ENCODE measurements around the gene DPF3. TPM values are rescaled to one million over a fixed set of nuclear protein-coding genes. Genes with fewer than 3 reads are reported as not detected.

Gene DPF3
- total RNA-seq, 3 donors from 2014 or later (not counting 1 experiment from before 2014, with no cell fraction given), result 1.4 to 1.8 (median 1.4) TPM

DNA sequence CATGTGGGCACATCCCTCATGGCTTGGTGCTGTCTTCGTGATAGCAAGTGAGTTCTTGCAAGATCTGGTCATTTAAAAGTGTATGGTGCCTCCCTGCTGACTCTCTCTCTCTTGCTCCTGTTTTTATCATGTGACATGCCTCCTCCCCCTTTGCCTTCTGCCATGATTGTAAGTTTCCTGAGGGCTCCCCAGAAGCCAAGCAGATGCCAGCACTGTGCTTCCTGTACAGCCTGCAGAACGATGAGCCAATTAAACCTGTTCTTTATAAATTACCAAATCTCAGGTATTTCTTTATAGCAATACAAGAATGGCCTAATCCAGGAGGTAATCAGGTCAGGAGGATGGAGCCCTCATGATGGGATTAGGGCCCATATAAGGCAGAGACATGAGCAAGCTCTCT is 116.3 kb downstream of the DPF3 start:
- Histone ChIP-seq H3K27ac (ENCODE audit: low read length) (no peak overlapping the region), H3K27me3 (ENCODE audit: control insufficient read depth, insufficient read depth, low read length) (no peaks in the 10 kb centered on the region), H3K4me3 (ENCODE audit: low read length) (no peak overlapping the region), H3K4me1 (ENCODE audit: control insufficient read depth, insufficient read depth, low read length) (peaks cover 11% of the 10 kb centered on the region), H3K36me3 (ENCODE audit: control insufficient read depth, insufficient read depth, low read length) (no peaks in the 10 kb centered on the region), H3K9me3 (ENCODE audit: control insufficient read depth, insufficient read depth, low read length) (peaks cover 5% of the 10 kb centered on the region)
- TF ChIP-seq, protein P1, sequence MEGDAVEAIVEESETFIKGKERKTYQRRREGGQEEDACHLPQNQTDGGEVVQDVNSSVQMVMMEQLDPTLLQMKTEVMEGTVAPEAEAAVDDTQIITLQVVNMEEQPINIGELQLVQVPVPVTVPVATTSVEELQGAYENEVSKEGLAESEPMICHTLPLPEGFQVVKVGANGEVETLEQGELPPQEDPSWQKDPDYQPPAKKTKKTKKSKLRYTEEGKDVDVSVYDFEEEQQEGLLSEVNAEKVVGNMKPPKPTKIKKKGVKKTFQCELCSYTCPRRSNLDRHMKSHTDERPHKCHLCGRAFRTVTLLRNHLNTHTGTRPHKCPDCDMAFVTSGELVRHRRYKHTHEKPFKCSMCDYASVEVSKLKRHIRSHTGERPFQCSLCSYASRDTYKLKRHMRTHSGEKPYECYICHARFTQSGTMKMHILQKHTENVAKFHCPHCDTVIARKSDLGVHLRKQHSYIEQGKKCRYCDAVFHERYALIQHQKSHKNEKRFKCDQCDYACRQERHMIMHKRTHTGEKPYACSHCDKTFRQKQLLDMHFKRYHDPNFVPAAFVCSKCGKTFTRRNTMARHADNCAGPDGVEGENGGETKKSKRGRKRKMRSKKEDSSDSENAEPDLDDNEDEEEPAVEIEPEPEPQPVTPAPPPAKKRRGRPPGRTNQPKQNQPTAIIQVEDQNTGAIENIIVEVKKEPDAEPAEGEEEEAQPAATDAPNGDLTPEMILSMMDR (IDR thresholded peaks at IDR 0.05), result no peak
- Mint-ChIP-seq H3K27me3 (ENCODE audit: low read depth in 2 of 2) (peaks cover 8 to 20% of the 10 kb centered on the region in 2 donors), H3K4me1 (peaks cover 10 to 13% of the 10 kb centered on the region in 2 donors), H3K27ac (no peak overlapping the region), H3K36me3 (no peaks in the 10 kb centered on the region), H3K9me3 (peaks cover 0 to 2% of the 10 kb centered on the region in 2 donors), H3K4me3 (no peak overlapping the region)
- ATAC-seq, result no peak
- WGBS (ENCODE audit: insufficient coverage), result 91% methylated on average over 2 of the region's 2 CpGs
- no peak for DNase-seq
- intact Hi-C loops (cut with micrococcal nuclease), result no loop called here

DNA sequence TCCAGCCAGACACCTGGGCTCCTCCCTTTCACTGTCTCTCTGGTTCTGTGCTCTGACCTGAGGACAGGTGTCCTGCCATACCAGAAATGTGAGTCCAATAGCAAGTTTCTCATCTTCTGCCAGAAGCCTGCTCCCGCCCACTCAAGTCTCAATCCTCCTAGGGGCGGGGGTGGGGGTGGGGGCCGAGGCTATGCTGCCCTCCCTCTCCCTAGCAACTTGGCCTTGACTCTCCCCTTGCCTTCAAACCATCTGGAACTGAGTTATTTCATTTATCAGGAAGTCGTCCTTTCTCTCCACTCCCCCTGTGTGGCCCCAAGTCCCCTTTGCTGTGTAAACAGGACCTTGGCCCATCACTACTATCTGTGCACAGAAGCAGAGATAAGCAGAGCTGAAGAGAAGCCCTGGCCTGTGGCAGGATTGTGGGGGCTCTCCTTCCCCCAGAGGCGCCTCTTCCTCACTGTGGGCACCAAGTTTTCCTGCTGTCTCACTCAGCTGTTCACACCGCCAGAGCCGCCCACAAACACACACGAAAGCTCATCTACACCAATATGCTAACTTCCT is 117.1 kb downstream of the DPF3 start:
- Mint-ChIP-seq H3K4me1 (peaks cover 10 to 13% of the 10 kb centered on the region in 2 donors), H3K4me3 (no peak overlapping the region), H3K9me3 (peaks cover 0 to 2% of the 10 kb centered on the region in 2 donors), H3K27me3 (ENCODE audit: low read depth in 2 of 2) (peaks cover 8 to 20% of the 10 kb centered on the region in 2 donors), H3K36me3 (no peaks in the 10 kb centered on the region), H3K27ac (no peak overlapping the region)
- Histone ChIP-seq H3K27me3 (ENCODE audit: control insufficient read depth, insufficient read depth, low read length) (no peaks in the 10 kb centered on the region), H3K9me3 (ENCODE audit: control insufficient read depth, insufficient read depth, low read length) (peaks cover 5% of the 10 kb centered on the region), H3K4me3 (ENCODE audit: low read length) (no peak overlapping the region), H3K4me1 (ENCODE audit: control insufficient read depth, insufficient read depth, low read length) (peaks cover 11% of the 10 kb centered on the region), H3K27ac (ENCODE audit: low read length) (no peak overlapping the region), H3K36me3 (ENCODE audit: control insufficient read depth, insufficient read depth, low read length) (no peaks in the 10 kb centered on the region)
- no peak for DNase-seq
- 32% methylated on average over 8 of the region's 8 CpGs for whole genome bisulfite sequencing (ENCODE audit: insufficient coverage)
- intact Hi-C loops (cut with micrococcal nuclease), result no loop called here
- peak in 2 of 3 donors; percentile 34 to 57 for ATAC-seq
- TF ChIP-seq, protein P1 (IDR thresholded peaks at IDR 0.05), result no peak

GRCh38 chr14:72775923-72776554 is 117.9 kb downstream of the DPF3 start:
- H3K27ac ChIP-seq (ENCODE audit: low read length), result no peak overlapping the region
- Mint-ChIP-seq H3K4me1 (peaks cover 10 to 13% of the 10 kb centered on the region in 2 donors), H3K4me3 (no peak overlapping the region), H3K9me3 (peaks cover 0 to 2% of the 10 kb centered on the region in 2 donors), H3K36me3 (no peaks in the 10 kb centered on the region), H3K27me3 (ENCODE audit: low read depth in 2 of 2) (peaks cover 8 to 20% of the 10 kb centered on the region in 2 donors), H3K27ac (no peak overlapping the region)
- H3K4me1 ChIP-seq (ENCODE audit: control insufficient read depth, insufficient read depth, low read length), result peaks cover 11% of the 10 kb centered on the region
- peaks cover 5% of the 10 kb centered on the region for H3K9me3 ChIP-seq (ENCODE audit: control insufficient read depth, insufficient read depth, low read length)
- H3K36me3 ChIP-seq (ENCODE audit: control insufficient read depth, insufficient read depth, low read length), result no peaks in the 10 kb centered on the region
- DNase-seq, result no peak
- intact Hi-C loops (cut with micrococcal nuclease), result no loop called here
- H3K4me3 ChIP-seq (ENCODE audit: low read length), result no peak overlapping the region
- TF ChIP-seq, protein P1 (IDR thresholded peaks at IDR 0.05), result no peak
- no peaks in the 10 kb centered on the region for H3K27me3 ChIP-seq (ENCODE audit: control insufficient read depth, insufficient read depth, low read length)
- no peak for ATAC-seq
- WGBS (ENCODE audit: insufficient coverage), result 87% methylated on average over 2 of the region's 2 CpGs
